ENCODE data around the gene GCLC.

GRCh38 chr6:53493635-53494025 lies 51.3 kb downstream of the GCLC start:
- TF ChIP-seq EZH2 (IDR thresholded peaks at IDR 0.05; ENCODE audit: insufficient read depth, low read length) (no peak), CTCF (IDR thresholded peaks at IDR 0.05; ENCODE audit: insufficient read depth, low read depth, low read length) (no peak)
